Measurements from ENCODE around the gene ATP8A2. TPM values are rescaled to one million over a fixed set of nuclear protein-coding genes. Genes with fewer than 3 reads are reported as not detected.

The ATP8A2 gene
- total RNA-seq, 6 experiments from 2014 or later, result not detected

- intact Hi-C loops (cut with DNase I), result no loop called here
- Histone ChIP-seq H3K36me3 (no peaks in the 10 kb centered on the region), H3K27me3 (no peaks in the 10 kb centered on the region), H3K9me3 (no peaks in the 10 kb centered on the region), H3K4me1 (no peaks in the 10 kb centered on the region), H3K27ac (no peak overlapping the region), H3K4me3 (no peak overlapping the region)
- DNase-seq (no peak), ATAC-seq (no peak)
- WGBS (ENCODE audit: insufficient coverage, low coverage, low lambda C conversion rate, missing lambda C conversion rate), result 78% methylated on average over 5 of the region's 5 CpGs
- no peak for TF ChIP-seq CTCF (IDR thresholded peaks at IDR 0.05)
- TF ChIP-seq POLR2A (IDR thresholded peaks at IDR 0.05), result no peak
These were observed 361.3 kb downstream of the ATP8A2 start for GRCh38 chr13:25733001-25733491.

GRCh38 chr13:25733696-25734435 lies 362.1 kb downstream of the ATP8A2 start:
- no peak overlapping the region for H3K4me3 ChIP-seq
- DNase-seq (no peak), ATAC-seq (no peak)
- intact Hi-C loops (cut with DNase I), result no loop called here
- TF ChIP-seq CTCF (IDR thresholded peaks at IDR 0.05) (no peak), POLR2A (IDR thresholded peaks at IDR 0.05) (no peak)
- no peaks in the 10 kb centered on the region for H3K27me3 ChIP-seq
- H3K4me1 ChIP-seq, result peaks cover 0 to 6% (median 0%) of the 10 kb centered on the region in 4 donors
- H3K9me3 ChIP-seq, result no peaks in the 10 kb centered on the region
- no peak overlapping the region for H3K27ac ChIP-seq
- no peaks in the 10 kb centered on the region for H3K36me3 ChIP-seq
- WGBS (ENCODE audit: insufficient coverage, low coverage, low lambda C conversion rate, missing lambda C conversion rate), result 66% methylated on average over 3 of the region's 3 CpGs

- Histone ChIP-seq H3K4me1 (peaks cover 0 to 9% (median 0%) of the 10 kb centered on the region in 4 donors), H3K27me3 (no peaks in the 10 kb centered on the region), H3K9me3 (no peaks in the 10 kb centered on the region), H3K27ac (no peak overlapping the region), H3K4me3 (no peak overlapping the region), H3K36me3 (no peaks in the 10 kb centered on the region)
- intact Hi-C loops (cut with DNase I), result no loop called here
- DNase-seq (no peak), ATAC-seq (peak in 2 of 4 donors; percentile 73 to 89)
- no peak for TF ChIP-seq CTCF (IDR thresholded peaks at IDR 0.05)
- TF ChIP-seq POLR2A (IDR thresholded peaks at IDR 0.05), result no peak
- 31% methylated on average over 3 of the region's 4 CpGs for WGBS (ENCODE audit: insufficient coverage, low coverage, low lambda C conversion rate, missing lambda C conversion rate)
These were observed 366.8 kb downstream of the ATP8A2 start for GRCh38 chr13:25738342-25739196.

- ATAC-seq (no peak), DNase-seq (no peak)
- H3K27ac ChIP-seq, result no peak overlapping the region
- no peaks in the 10 kb centered on the region for H3K27me3 ChIP-seq
- intact Hi-C loops (cut with DNase I), result no loop called here
- H3K4me1 ChIP-seq, result peaks cover 0 to 9% (median 0%) of the 10 kb centered on the region in 4 donors
- H3K36me3 ChIP-seq, result no peaks in the 10 kb centered on the region
- H3K9me3 ChIP-seq, result no peaks in the 10 kb centered on the region
- no peak overlapping the region for H3K4me3 ChIP-seq
- WGBS (ENCODE audit: insufficient coverage, low coverage, low lambda C conversion rate, missing lambda C conversion rate), result 17% methylated on average over 1 of the region's 1 CpG
- no peak for TF ChIP-seq CTCF (IDR thresholded peaks at IDR 0.05)
- no peak for TF ChIP-seq POLR2A (IDR thresholded peaks at IDR 0.05)
These were observed 367.6 kb downstream of the ATP8A2 start for GRCh38 chr13:25739376-25739775.

All from right lobe of liver (tissue), 6 donors.